ENCODE measurements around the gene EFHD1. TPM values are rescaled to one million over a fixed set of nuclear protein-coding genes. Genes with fewer than 3 reads are reported as not detected.

EFHD1 gene, protein sequence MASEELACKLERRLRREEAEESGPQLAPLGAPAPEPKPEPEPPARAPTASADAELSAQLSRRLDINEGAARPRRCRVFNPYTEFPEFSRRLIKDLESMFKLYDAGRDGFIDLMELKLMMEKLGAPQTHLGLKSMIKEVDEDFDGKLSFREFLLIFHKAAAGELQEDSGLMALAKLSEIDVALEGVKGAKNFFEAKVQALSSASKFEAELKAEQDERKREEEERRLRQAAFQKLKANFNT
- under 0.01 and 0.19 TPM in 2 replicates for total RNA-seq

DNA sequence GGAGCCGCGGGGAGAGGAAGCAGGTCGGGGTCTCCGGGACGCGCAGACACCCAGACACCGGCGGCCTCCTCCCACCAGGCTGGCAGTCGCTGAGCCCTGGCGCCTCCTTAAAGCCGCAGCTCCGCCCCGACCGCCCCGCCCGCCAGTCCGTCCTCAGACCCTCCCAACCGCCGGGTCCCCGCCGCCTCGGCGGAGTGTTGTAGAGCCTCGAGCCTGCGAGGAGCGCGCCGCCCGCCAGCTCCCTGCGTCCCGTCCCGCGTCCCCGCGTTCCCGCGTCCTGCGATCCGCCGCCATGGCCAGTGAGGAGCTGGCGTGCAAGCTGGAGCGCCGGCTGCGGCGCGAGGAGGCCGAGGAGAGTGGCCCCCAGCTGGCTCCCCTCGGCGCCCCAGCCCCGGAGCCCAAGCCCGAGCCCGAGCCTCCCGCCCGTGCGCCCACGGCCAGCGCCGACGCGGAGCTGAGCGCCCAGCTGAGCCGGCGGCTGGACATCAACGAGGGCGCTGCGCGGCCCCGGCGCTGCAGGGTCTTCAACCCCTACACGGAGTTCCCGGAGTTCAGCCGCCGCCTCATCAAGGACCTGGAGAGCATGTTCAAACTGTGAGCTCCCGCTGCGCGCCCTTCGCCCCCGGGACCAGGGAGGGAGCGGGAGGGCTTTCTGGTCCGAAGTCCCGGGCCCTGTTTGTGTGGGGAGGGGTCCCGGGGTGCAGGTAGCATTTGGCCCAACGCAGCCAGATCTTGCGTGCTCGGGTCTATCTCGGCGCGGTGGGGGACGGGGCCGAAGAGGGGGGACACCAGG, at the start of gene EFHD1:
EFHD1 (plus strand) TSS at position 192 of the 793 bp plus-strand sequence; CDS start at position 293, 101 bp downstream.

DNA sequence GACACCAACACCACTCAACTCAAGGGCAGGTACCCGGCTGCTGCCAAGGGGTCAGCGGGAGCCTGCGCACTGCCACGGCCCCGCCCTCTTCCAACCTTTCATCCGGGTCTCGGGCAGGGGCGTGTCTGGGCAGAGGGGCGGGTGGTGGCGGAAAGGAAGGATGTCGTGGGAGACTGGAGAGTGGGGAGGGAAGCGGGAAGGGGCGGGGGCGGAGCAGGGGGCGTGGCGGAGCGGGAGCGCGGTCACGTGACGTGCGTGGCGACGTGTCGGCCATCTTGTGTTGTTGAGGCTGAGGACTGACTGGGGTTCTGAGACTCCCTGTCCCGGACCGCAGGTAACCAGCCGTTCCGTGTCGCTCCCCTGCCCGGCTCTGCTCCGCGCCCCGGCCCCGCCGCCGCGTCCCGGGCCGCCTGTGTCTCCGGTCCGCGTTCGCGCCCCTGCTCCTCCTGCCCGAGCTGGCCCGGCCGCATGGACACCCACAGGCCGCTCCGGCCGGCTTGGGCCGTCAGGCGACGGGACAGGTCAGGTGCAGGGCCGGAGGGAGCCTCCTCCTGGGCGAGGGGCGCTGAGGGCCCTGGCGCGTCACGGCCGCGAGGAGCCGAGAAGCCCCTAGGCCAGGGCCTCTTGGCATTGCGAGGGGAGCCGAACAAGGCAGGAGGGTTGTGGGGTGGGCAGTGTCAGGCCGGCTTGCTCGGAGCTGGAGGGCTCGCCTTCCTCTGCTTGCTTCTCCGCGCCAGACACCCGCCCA, 63.8 kb downstream of the EFHD1 start, which contains the start of gene GIGYF2:
GIGYF2 (plus strand) TSS at position 273 of the 748 bp plus-strand sequence. CDS start 37,867 bp downstream, outside the sequence.

Small RNA genes within 50 kb of the gene (small RNA-seq; reads per million reads assigned to genes)
- not detected for gene RN7SL359P

Other genes starting within 250 kb of the EFHD1 start
- gene ALPG, start 226.8 kb upstream of the EFHD1 start, total RNA-seq, result not detected in 2 replicates
- gene ALPI, start 177.5 kb upstream of the EFHD1 start, total RNA-seq, result not detected in 2 replicates
- gene ECEL1, start 145.8 kb upstream of the EFHD1 start, total RNA-seq, result not detected in 2 replicates
- gene PRSS56, start 113.2 kb upstream of the EFHD1 start, total RNA-seq, result not detected in 2 replicates
- gene CHRND, start 107.4 kb upstream of the EFHD1 start, total RNA-seq, result not detected in 2 replicates
- gene CHRNG, start 93.9 kb upstream of the EFHD1 start, total RNA-seq, result not detected in 2 replicates
- gene TIGD1, start 83.0 kb upstream of the EFHD1 start, total RNA-seq, result 4.6 and 6.0 TPM in 2 replicates
- gene EIF4E2, start 82.9 kb upstream of the EFHD1 start, total RNA-seq, result 97.3 and 100 TPM in 2 replicates
- gene GIGYF2, start 63.7 kb downstream of the EFHD1 start, total RNA-seq, result 43.4 and 53.1 TPM in 2 replicates
- gene KCNJ13, start 143.0 kb downstream of the EFHD1 start, total RNA-seq, result not detected in 2 replicates
- 0.65 and 1.3 TPM in 2 replicates for gene SNORC, start 236.7 kb downstream of the EFHD1 start, total RNA-seq